ENCODE measurements around the gene AAK1.
"Not testable (repeated sequence)": the region's sequence is repeated elsewhere in the genome, so short reads cannot be mapped to it uniquely, and the experiment has no call there.

Gene AAK1

DNA sequence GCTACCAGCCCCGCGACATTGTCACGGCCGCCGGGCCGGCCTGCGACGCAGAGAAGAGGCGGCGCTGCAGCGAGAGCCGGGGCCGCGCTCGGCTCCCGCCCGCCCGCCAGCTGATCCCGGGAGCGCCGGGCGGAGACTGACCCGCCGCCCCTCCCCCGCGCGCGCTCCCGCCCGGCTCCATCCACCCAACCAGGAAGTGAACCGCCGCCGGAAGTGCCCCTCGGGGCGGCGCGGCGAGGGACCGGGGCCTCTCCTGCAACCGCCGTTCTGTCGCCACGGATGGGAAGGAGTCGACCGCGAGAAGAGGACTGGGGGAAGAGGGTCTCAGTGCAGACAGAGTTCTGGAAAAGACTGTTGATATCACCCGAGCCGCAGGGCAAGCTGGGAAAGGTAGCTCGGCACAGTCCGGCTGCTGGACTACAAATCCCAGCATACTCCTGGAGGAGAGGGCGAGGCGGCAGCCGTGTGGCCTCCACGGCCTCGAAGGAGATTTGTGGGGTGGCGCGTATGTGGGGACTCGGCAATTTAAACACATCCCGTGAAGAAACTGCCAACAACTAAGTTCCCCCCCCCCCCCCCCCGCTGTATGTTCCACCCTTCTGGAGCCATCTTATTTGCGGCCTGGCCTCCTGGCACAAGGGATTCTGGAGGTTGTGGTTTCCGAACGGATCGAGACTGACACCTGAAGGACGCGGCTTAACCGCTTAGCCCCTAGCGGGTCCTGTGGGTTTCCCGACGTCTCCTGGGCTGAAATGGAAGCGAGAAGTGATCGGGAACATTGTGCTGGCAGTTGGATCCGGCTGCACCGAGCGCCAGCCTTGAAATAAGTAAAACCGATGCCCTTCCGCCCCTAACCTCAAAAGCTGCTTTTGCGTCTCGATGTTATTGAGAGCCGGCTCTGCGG, at the start of gene AAK1:
Gene AAK1, minus strand, starts transcription at position 138 of the 904 bp plus-strand sequence. CDS start 699 bp downstream, outside the sequence.
- peak; percentile 82 for DNase-seq

GRCh38 chr2:69692424-69692823, 48.9 kb upstream of the AAK1 start:
- DNase-seq = no peak

DNA sequence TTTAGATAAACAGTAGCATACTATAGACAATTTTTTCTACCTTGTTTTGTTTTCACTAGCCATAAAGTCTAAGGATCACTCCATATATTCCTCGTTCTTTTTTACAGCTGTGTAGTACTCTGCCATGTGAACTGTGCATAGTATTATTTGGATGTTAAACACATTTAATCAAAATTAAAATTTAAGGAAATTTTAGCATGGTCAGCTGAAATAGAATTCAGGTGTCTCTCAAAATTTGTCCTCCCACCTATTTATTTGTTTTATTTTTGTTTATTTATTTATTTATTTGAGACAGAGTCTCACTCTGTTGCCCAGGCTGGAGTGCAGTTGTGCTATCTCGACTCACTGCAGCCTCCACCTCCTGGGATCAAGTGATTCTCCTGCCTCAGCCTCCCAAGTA, 46.4 kb upstream of the AAK1 start:
- no peak for DNase-seq

DNA sequence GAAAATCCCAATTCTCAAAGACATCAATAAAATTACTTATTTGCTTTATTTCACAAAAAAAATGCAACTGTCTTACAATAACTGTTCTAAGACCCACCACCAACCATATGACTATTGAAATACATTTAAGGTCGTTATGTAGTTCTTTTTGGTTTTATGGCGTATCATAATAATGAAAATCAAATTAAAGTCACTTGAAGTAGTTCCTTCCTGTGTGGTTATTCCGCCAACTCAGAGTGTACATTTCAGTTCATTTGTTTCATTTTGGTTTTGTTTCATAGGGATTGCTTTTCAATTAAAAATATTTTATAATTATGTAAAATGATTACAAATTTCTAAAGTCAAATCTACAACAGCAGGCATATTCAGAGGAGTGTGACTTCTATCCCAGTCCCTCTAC, 45.9 kb upstream of the AAK1 start:
- DNase-seq = no peak

- no peak for DNase-seq
Measured at GRCh38 chr2:69687971-69688611, 44.6 kb upstream of the AAK1 start.

- DNase-seq = no peak
Measured at GRCh38 chr2:69686813-69687212, 43.3 kb upstream of the AAK1 start.

DNA sequence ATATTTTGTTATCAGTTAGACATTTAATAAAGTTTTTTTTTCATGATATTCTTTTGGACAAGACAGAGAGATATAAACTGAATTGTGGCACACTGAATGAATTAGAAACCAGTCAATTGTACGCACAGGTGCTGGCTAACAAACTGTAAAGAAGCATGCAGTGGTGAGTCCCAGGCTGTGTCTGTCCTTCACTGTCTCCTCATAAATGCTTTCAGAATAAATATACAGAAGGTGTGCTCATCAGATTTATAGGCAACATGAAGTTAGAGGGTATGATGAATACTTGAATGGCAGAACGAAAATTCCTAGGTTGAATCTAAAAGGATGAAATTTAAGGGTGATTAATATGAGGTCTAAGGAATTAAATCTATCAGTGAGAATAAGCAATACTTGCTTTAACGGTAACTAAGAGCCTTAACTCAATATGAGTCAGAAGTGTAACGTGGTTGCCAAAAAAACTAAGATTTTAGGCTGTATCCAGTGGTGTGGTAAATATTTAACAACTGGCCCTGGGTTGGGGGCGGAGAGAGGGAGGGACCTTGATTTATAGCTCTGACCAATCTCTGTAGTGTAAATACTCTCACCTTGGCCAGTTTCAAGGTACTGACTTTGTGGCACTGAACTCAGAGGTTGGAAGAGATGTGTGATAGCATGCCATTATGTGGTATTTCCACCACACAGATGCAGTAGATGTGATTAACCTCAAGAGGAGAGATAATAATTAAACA, 41.9 kb upstream of the AAK1 start:
- DNase-seq = peak; percentile 28

GRCh38 chr2:69683170-69683971, 39.8 kb upstream of the AAK1 start:
- no peak for DNase-seq

GRCh38 chr2:69682525-69682924, 39.0 kb upstream of the AAK1 start:
- no peak for DNase-seq

DNA sequence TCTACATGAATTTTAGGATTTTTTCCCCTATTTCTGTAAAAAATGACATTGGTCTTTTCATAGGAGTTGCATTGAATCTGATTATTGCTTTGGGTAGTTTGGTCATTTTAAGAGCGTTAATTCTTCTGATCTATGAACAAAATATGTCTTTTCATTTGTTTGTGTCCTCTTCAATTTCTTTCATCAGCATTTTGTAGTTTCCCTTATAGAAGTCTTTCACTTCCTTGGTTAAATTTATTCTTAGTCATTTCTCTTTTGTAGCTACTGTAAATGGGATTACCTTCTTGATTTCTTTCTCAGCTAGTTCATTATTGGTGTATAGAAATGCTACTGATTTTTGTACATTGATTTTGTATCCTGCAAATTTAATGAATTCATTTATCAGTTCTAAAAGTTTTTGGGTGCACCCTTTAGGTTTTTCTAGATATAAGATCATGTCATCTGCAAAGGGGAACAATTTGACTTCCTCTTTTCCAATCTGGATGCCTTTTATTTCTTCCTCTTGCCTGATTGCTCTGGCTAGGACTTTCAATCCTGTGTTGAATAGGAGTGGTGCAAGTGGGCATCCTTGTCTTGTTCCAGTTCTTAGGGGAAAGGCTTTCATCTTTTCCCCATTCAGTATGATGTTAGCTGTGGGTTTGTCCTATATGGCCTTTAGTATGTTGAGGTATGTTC, 36.6 kb upstream of the AAK1 start:
- no peak for DNase-seq

DNA sequence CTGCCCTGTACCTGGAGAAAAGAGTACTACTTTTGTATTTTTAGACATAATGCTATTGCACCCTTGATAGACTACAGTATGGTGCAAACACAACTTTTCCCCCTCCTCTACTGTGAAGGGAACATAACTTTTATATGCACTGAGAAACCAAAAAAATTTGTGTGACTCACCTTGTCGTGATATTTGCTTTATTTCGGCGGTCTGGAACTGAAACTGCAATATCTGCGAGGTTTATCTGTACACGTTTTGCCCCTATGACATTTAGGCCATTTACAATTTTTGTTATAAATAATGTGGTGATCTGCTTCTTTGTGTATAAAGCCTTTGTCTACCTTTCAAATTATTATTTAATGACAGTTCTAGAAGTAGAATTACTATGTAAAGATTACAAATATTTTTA, 34.4 kb upstream of the AAK1 start:
- DNase-seq = no peak

DNA sequence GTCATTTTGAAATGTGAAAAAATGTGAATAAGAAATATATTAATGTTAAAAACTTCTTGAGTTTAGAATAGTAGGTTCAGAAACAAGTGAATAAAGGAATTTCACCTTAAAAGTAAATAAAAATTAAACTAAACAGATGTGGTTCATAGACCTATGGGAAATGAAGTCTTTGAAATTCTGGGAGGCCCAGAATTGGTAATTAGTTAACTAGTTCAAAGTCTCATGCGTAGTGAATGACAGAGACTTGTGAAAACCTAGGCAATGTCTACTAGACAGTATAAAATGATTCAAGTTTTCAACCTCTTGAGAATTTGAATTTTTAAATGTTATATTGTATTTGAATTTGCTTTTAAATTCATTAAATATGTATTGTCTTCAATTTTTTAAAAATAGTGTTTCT, 32.6 kb upstream of the AAK1 start:
- no peak for DNase-seq

GRCh38 chr2:69674316-69674670, 30.8 kb upstream of the AAK1 start:
- DNase-seq = no peak

DNA sequence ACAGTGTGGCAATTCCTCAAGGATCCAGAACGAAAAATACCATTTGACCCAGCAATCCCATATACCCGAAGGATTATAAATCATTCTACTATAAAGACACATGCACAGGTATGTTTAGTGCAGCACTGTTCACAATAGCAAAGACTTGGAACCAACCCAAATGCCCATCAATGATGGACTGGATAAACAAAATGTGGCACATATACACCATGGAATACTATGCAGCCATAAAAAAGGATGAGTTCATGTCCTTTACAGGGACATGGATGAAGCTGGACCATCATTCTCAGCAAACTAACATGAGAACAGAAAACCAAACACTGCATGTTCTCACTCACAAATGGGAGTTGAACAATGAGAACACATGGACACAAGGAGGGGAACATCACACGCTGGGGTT, 29.6 kb upstream of the AAK1 start:
- DNase-seq = not testable (repeated sequence)

DNA sequence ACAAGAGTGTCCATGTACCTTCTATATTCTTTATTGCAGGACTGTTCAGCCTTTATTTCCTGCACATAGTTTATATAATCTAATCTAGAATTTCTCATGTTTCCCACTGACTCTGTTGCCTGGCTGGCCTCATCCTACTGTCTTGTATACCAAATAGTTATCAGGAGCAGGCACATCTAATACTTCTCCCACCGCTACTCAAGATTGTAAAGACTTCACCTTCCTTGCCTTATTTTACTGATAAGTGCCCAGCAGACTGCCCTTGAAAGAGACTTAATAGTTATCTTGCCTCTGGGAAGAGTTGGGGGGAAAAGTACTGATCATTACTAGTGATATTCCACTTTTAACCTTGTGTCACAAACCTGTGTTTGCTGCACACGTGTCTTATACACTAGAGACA, 26.1 kb upstream of the AAK1 start:
- DNase-seq = no peak

DNA sequence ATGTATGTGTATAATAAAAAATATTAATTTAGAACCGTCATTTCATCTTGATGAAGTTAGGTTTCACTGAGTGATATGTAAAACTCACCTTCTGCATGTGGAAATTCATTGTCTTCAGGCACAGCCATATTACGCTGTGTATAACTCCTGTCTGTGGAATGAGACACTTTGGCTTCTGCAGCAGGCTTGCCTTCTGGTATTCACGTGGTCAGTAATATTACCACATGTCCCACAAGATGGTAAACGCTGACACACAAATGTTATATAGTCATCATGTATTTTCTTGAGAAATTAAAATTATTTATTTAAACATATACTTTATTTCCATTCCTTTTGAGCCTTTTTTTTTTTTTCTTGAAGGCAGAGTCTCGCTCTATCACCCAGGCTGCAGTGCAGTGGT, 25.1 kb upstream of the AAK1 start:
- no peak for DNase-seq

DNA sequence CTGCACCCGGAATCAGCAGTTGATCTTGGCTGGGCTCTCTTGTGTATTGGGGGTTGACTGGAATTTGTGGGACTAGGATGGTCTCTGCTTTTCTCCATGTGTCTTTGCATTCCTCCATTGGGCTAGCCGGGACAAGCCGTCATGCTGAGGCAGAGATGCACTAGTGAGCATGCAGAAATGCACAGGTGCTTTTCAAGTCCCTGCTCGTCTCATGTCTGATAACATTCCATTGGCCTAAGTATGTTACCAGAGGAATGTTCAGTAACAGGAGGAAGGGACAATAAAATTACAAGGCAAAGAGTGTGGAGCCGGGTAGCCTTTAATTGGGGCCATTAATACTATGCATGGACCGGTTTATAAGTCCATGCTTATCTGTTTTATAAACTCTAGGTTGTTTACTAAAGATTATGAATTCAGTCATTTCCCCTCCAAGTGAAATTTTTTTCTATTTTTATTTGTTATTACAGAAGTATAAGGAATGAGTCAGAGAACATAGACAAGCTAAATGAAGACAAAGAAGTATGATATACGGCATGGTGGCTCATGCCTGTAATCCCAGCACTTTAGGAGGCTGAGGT, 24.4 kb upstream of the AAK1 start:
- DNase-seq = no peak

DNA sequence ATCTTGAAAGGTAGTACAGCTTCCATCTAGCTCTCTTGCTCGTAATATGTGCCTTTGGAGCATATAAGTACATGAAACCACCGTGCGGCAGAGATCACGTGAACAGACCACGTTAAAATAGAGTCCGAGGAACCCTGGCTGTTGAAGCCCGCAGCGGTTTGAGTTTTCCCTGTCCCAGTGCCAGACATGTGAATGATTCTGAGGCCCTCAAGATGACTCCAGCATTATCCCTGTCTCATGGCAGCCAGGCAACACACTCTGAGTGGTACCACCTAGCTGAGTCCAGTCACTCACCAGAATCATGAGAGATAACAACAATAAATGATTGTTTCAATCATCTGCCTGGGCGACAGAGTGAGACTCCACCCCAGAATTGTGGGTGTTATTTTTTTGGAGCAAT, 21.6 kb upstream of the AAK1 start:
- DNase-seq = no peak

- DNase-seq = no peak
Measured at GRCh38 chr2:69663860-69664259, 20.3 kb upstream of the AAK1 start.

DNA sequence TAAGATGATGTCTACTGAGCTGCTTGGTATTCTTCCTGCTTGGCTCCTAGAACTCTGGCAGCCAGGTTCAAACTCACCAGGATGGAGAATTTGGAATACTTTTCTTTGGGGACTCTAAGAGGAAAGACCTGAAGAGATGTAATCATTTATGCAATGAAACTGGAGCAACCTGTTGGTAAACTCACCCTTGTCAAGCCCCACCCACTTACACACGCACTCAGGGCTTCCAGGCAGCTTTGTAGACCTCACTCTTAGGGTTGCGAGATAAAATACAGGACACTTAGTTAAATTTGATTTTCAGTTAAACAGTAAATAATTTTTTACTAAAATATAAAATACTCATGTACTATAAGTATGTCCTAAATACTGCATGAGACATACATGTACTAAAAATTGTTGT, 19.0 kb upstream of the AAK1 start:
- not testable (repeated sequence) for DNase-seq

- DNase-seq = no peak
Measured at GRCh38 chr2:69660637-69661036, 17.1 kb upstream of the AAK1 start.

DNA sequence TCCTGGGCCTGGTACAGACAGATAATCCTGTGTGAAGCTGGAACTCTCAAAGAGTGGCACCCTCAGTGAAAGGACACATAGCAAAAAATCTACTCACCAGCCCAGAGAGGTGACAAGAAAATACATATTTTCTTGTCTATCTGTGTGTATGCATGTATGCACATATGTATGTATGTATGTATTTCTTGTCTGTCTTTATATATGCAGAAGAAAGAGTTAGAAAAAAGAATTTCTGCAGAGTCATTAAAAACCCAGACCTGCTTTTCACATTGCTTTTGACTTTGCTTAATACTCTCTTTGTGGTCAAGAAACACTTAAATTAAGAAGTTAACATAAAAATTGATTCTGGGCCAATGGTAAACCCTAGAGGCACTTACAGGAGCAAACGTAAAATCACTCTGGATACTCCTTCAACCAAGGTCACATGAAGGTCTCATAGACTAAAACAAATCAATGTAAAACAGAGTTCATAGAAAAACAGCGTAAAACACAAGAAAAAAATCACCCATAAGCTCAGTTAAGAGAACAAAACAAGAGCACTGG, 16.5 kb upstream of the AAK1 start:
- no peak for DNase-seq

Data from stimulated activated naive CD4-positive, alpha-beta T cell treated with Interleukin-2 at 50 U/mL for 16 hours (primary cell).